ENCODE results near the gene GET4. TPM values are rescaled to one million over a fixed set of nuclear protein-coding genes. Genes with fewer than 3 reads are reported as not detected.
A peak's percentile ranks its signal among the peaks of the same experiment; 100 is the strongest.
"Not testable (repeated sequence)": the region's sequence is repeated elsewhere in the genome, so short reads cannot be mapped to it uniquely, and the experiment has no call there.

GET4 gene
- polyA plus RNA-seq, 3 donors, result 29.9 to 34.8 (median 31.2) TPM

GRCh38 chr7:923108-924041, 47.0 kb downstream of the GET4 start:
- DNase-seq (ENCODE audit: low read depth in 3 of 3, low spot score in 2 of 3), result peak in 1 of 3 donors; percentile 29

GRCh38 chr7:924042-924441, 47.7 kb downstream of the GET4 start:
- not testable (repeated sequence) for DNase-seq (ENCODE audit: low read depth in 3 of 3, low spot score in 2 of 3)

GRCh38 chr7:924541-925231, 48.3 kb downstream of the GET4 start:
- DNase-seq (ENCODE audit: low read depth in 3 of 3, low spot score in 2 of 3), result no peak

GRCh38 chr7:925601-926000, 49.2 kb downstream of the GET4 start:
- DNase-seq (ENCODE audit: low read depth in 3 of 3, low spot score in 2 of 3), result no peak

GRCh38 chr7:926061-927030, 50.0 kb downstream of the GET4 start:
- DNase-seq (ENCODE audit: low read depth in 3 of 3, low spot score in 2 of 3), result no peak

GRCh38 chr7:927031-927671, 50.8 kb downstream of the GET4 start:
- no peak for DNase-seq (ENCODE audit: low read depth in 3 of 3, low spot score in 2 of 3)

GRCh38 chr7:929311-929711, 53.0 kb downstream of the GET4 start:
- no peak for DNase-seq (ENCODE audit: low read depth in 3 of 3, low spot score in 2 of 3)

- no peak for DNase-seq (ENCODE audit: low read depth in 3 of 3, low spot score in 2 of 3)
Measured at GRCh38 chr7:930975-931758, 54.8 kb downstream of the GET4 start.

- no peak for DNase-seq (ENCODE audit: low read depth in 3 of 3, low spot score in 2 of 3)
Measured at GRCh38 chr7:931871-932650, 55.7 kb downstream of the GET4 start.

- DNase-seq (ENCODE audit: low read depth in 3 of 3, low spot score in 2 of 3), result no peak
Measured at GRCh38 chr7:932651-932975, 56.3 kb downstream of the GET4 start.

GRCh38 chr7:934469-935163, 58.3 kb downstream of the GET4 start:
- DNase-seq (ENCODE audit: low read depth in 3 of 3, low spot score in 2 of 3), result no peak

GRCh38 chr7:935164-935873, 59.0 kb downstream of the GET4 start:
- no peak for DNase-seq (ENCODE audit: low read depth in 3 of 3, low spot score in 2 of 3)

GRCh38 chr7:935874-936385, 59.6 kb downstream of the GET4 start:
- DNase-seq (ENCODE audit: low read depth in 3 of 3, low spot score in 2 of 3), result no peak

- DNase-seq (ENCODE audit: low read depth in 3 of 3, low spot score in 2 of 3), result no peak
Measured at GRCh38 chr7:936386-937054, 60.2 kb downstream of the GET4 start.

GRCh38 chr7:937856-938484, 61.6 kb downstream of the GET4 start:
- DNase-seq (ENCODE audit: low read depth in 3 of 3, low spot score in 2 of 3), result no peak

GRCh38 chr7:938546-939185, 62.3 kb downstream of the GET4 start:
- DNase-seq (ENCODE audit: low read depth in 3 of 3, low spot score in 2 of 3), result no peak
